ENCODE results near the gene NR2F1-AS1. TPM values are rescaled to one million over a fixed set of nuclear protein-coding genes. Genes with fewer than 3 reads are reported as not detected.

The NR2F1-AS1 gene
- total and polyA plus RNA-seq, 3 experiments from 2014 or later = not detected

DNA sequence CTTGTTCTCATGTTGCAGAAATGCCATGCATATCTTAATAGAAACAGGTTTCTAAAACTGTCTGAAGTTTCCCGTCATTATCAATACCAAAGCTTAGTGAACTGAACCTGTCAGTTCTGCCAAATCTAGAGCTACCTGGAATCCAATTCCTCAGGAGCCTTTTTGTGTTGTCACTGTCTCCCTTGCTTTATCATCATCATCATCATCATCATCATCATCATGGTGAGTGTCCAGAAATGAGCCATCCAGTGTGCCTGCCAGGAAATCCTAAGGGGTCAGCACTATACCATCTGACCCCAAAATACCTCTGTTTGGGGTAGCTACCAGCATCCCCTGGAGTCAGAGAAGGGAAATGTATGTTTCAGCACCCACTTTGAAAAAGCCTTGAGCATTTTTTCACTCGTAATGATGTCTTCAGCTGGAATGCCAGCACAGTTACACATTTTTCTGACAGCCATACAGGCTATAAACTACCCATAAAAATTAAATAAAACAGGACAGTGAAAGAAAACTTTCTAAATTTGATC is 150.3 kb downstream of the NR2F1-AS1 start:
- Histone ChIP-seq H3K4me3 (ENCODE audit: low read length) (no peak overlapping the region), H3K36me3 (ENCODE audit: insufficient read depth, low read length) (no peaks in the 10 kb centered on the region), H3K27ac (ENCODE audit: low read depth, low read length) (no peak overlapping the region), H3K9me3 (ENCODE audit: low read length) (no peaks in the 10 kb centered on the region), H3K27me3 (ENCODE audit: insufficient read depth, low read length, poor library complexity, severe bottlenecking) (no peaks in the 10 kb centered on the region), H3K4me1 (ENCODE audit: insufficient read depth, low read length) (no peaks in the 10 kb centered on the region)
- ChIA-PET POLR2A (no interaction called here), CTCF (no interaction called here)
- H3K36me3 Mint-ChIP-seq = no peaks in the 10 kb centered on the region
- H3K27me3 Mint-ChIP-seq = peaks cover 0 to 13% of the 10 kb centered on the region in 2 donors
- no peak overlapping the region for H3K4me3 Mint-ChIP-seq
- no peak for DNase-seq
- H3K9me3 Mint-ChIP-seq = peaks cover 0 to 3% (median 0%) of the 10 kb centered on the region in 5 donors
- H3K4me1 Mint-ChIP-seq = no peaks in the 10 kb centered on the region
- H3K27ac Mint-ChIP-seq = no peak overlapping the region

DNA sequence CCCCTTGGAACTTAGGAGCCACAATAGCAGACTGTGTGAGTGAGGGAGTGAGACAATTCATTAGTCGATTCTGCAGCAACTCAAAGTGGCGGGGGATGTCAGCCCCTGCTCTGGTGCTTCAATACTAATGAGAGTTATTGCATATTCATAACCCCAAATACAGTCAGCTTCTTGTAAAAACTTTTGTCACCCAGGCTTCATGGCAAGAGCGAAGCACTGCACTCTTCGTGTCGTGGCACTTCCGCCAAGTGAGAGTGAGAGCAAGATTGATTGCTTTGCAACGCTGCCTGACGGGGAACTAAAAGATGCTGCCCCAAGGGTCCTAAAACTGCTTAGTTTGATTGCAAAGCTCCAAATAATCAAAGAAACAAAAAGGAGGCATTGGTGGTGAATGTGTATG is 150.9 kb downstream of the NR2F1-AS1 start:
- ChIA-PET CTCF (no interaction called here), POLR2A (no interaction called here)
- Histone ChIP-seq H3K27me3 (ENCODE audit: insufficient read depth, low read length, poor library complexity, severe bottlenecking) (no peaks in the 10 kb centered on the region), H3K36me3 (ENCODE audit: insufficient read depth, low read length) (no peaks in the 10 kb centered on the region), H3K4me1 (ENCODE audit: insufficient read depth, low read length) (no peaks in the 10 kb centered on the region), H3K9me3 (ENCODE audit: low read length) (no peaks in the 10 kb centered on the region), H3K27ac (ENCODE audit: low read depth, low read length) (no peak overlapping the region), H3K4me3 (ENCODE audit: low read length) (no peak overlapping the region)
- Mint-ChIP-seq H3K27me3 (peaks cover 0 to 9% of the 10 kb centered on the region in 2 donors), H3K4me3 (no peak overlapping the region), H3K4me1 (no peaks in the 10 kb centered on the region), H3K9me3 (peaks cover 0 to 3% (median 0%) of the 10 kb centered on the region in 5 donors), H3K36me3 (no peaks in the 10 kb centered on the region), H3K27ac (peak overlapping the region in 1 of 8 donors; percentile 27)
- DNase-seq = no peak

DNA sequence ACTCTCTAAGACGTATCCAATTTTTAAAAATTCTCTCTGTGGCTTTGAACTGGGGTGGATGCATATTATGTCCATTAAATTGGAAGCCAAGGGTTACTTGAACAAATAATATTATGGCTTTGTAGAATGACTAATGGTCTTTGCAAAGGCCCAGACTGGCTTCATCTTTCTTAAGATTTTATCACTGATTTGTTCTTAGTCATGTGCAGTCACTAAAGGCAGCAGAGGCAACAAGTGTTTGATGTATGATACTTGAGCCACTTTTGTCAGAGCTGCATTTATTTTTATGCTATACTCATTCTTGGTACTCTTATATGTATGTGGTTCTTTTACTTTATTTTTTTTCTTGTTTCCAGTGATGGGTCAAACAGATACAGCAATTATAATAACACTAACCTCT is 152.2 kb downstream of the NR2F1-AS1 start:
- H3K27ac ChIP-seq (ENCODE audit: low read depth, low read length) = no peak overlapping the region
- no peaks in the 10 kb centered on the region for H3K36me3 ChIP-seq (ENCODE audit: insufficient read depth, low read length)
- H3K4me1 ChIP-seq (ENCODE audit: insufficient read depth, low read length) = no peaks in the 10 kb centered on the region
- POLR2A ChIA-PET = no interaction called here
- Mint-ChIP-seq H3K36me3 (no peaks in the 10 kb centered on the region), H3K27ac (no peak overlapping the region), H3K27me3 (peaks cover 0 to 9% of the 10 kb centered on the region in 2 donors), H3K9me3 (peaks cover 0 to 3% (median 0%) of the 10 kb centered on the region in 5 donors), H3K4me1 (no peaks in the 10 kb centered on the region), H3K4me3 (no peak overlapping the region)
- no peaks in the 10 kb centered on the region for H3K9me3 ChIP-seq (ENCODE audit: low read length)
- no peaks in the 10 kb centered on the region for H3K27me3 ChIP-seq (ENCODE audit: insufficient read depth, low read length, poor library complexity, severe bottlenecking)
- DNase-seq = no peak
- no peak overlapping the region for H3K4me3 ChIP-seq (ENCODE audit: low read length)
- CTCF ChIA-PET = no interaction called here

DNA sequence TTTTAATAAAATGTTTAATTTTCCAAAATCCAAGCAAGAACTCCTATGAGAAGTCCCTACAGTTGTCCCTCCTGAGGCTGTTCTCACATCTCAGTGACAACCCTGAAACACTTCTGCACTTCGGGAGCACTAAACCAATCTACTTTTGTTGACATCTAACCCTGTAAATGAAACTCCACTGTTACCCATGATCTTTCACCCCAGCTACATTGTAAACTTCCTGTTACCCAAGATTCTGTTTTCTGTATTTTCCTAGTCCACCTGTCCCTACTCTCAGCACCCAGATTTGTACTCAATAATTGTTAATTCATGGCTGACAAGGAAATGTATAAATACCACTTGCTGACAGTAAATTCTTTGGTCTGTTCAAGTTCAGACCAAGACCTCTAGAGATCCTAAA is 153.7 kb downstream of the NR2F1-AS1 start:
- Mint-ChIP-seq H3K4me1 (no peaks in the 10 kb centered on the region), H3K4me3 (no peak overlapping the region), H3K36me3 (no peaks in the 10 kb centered on the region), H3K9me3 (peaks cover 0 to 3% (median 0%) of the 10 kb centered on the region in 5 donors), H3K27ac (no peak overlapping the region), H3K27me3 (peaks cover 0 to 9% of the 10 kb centered on the region in 2 donors)
- H3K27ac ChIP-seq (ENCODE audit: low read depth, low read length) = no peak overlapping the region
- H3K4me3 ChIP-seq (ENCODE audit: low read length) = no peak overlapping the region
- H3K36me3 ChIP-seq (ENCODE audit: insufficient read depth, low read length) = no peaks in the 10 kb centered on the region
- CTCF ChIA-PET = no interaction called here
- no peaks in the 10 kb centered on the region for H3K9me3 ChIP-seq (ENCODE audit: low read length)
- no peaks in the 10 kb centered on the region for H3K27me3 ChIP-seq (ENCODE audit: insufficient read depth, low read length, poor library complexity, severe bottlenecking)
- POLR2A ChIA-PET = no interaction called here
- H3K4me1 ChIP-seq (ENCODE audit: insufficient read depth, low read length) = no peaks in the 10 kb centered on the region
- no peak for DNase-seq

DNA sequence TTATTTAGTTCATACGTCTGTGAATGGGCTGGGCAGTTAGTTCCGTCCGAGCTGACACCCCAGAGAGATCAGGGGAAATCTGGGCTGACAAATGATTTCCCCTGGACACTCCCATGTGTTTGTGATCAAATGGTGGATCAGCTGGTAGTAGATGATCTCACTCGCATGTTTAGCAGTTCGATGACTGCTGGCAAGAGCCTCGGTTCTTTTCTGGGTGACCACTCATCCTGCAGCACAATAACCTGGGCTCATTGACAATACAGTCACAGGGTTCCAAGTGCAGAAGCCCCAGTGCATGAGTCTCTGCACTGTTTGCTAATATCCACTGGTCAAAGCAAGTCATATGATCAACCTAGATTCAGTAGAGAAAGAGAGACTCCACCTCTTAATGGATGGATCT is 155.9 kb downstream of the NR2F1-AS1 start:
- Mint-ChIP-seq H3K27ac (no peak overlapping the region), H3K4me3 (no peak overlapping the region), H3K36me3 (no peaks in the 10 kb centered on the region), H3K27me3 (peaks cover 2 to 4% of the 10 kb centered on the region in 2 donors), H3K4me1 (no peaks in the 10 kb centered on the region), H3K9me3 (peaks cover 0 to 2% (median 0%) of the 10 kb centered on the region in 5 donors)
- DNase-seq = no peak
- Histone ChIP-seq H3K4me1 (ENCODE audit: insufficient read depth, low read length) (no peaks in the 10 kb centered on the region), H3K27ac (ENCODE audit: low read depth, low read length) (no peak overlapping the region), H3K36me3 (ENCODE audit: insufficient read depth, low read length) (no peaks in the 10 kb centered on the region), H3K4me3 (ENCODE audit: low read length) (no peak overlapping the region), H3K9me3 (ENCODE audit: low read length) (no peaks in the 10 kb centered on the region), H3K27me3 (ENCODE audit: insufficient read depth, low read length, poor library complexity, severe bottlenecking) (no peaks in the 10 kb centered on the region)
- ChIA-PET CTCF (no interaction called here), POLR2A (no interaction called here)

DNA sequence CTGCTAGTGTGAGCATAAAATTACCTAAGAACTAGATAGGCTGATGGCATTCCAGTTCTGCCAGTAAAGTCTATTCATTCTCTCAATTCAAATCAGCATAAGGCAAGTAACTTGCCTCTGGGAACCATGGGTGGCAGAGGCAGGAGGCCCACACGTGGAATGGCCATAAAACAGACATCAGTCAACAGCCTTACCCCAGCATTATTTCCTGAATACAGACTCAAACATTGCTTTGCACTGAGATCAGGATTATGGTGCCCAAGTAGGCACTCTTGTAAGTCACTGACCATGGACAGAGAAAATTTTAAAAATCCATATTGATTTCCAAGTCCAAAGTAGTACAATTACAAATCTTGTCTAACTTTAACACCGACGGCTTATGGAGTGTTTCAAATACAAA is 157.7 kb downstream of the NR2F1-AS1 start:
- no peak overlapping the region for H3K4me3 Mint-ChIP-seq
- Histone ChIP-seq H3K9me3 (ENCODE audit: low read length) (no peaks in the 10 kb centered on the region), H3K4me1 (ENCODE audit: insufficient read depth, low read length) (no peaks in the 10 kb centered on the region), H3K27ac (ENCODE audit: low read depth, low read length) (no peak overlapping the region), H3K36me3 (ENCODE audit: insufficient read depth, low read length) (no peaks in the 10 kb centered on the region), H3K27me3 (ENCODE audit: insufficient read depth, low read length, poor library complexity, severe bottlenecking) (no peaks in the 10 kb centered on the region), H3K4me3 (ENCODE audit: low read length) (no peak overlapping the region)
- DNase-seq = no peak
- H3K27ac Mint-ChIP-seq = no peak overlapping the region
- H3K27me3 Mint-ChIP-seq = peaks cover 4% of the 10 kb centered on the region in 2 donors
- no peaks in the 10 kb centered on the region for H3K36me3 Mint-ChIP-seq
- no peaks in the 10 kb centered on the region for H3K9me3 Mint-ChIP-seq
- POLR2A ChIA-PET = no interaction called here
- CTCF ChIA-PET = no interaction called here
- H3K4me1 Mint-ChIP-seq = no peaks in the 10 kb centered on the region

DNA sequence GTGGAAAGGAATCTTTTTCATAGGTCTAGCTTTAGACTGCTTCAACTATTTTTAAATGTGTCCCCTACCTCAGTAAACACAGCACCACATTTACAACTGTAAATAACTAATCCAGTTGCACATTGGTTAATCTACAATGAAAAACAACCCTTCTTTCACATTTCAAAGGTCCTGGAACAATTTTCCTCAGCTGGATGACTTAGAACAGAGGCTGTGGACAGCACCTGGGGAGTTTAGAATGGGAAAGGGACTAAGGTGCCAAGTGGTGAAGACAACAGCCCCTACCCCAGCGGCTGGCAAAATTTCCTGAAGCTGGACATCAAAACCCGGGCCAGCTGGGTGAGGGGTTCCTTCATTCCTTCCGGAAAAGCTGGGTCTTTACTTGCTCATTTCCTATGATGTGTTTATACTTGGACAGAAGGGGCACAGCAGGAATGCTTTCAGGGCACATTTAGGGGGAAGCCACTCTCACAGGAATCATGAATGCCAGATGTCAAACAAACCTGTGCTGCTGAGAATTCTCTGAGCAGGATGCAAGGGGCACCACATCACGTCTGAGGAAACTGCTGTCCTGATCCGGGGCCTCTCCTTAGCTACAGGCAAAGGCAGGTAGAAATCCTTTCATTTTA is 158.3 kb downstream of the NR2F1-AS1 start:
- no peaks in the 10 kb centered on the region for H3K36me3 ChIP-seq (ENCODE audit: insufficient read depth, low read length)
- H3K27me3 ChIP-seq (ENCODE audit: insufficient read depth, low read length, poor library complexity, severe bottlenecking) = no peaks in the 10 kb centered on the region
- no peaks in the 10 kb centered on the region for H3K9me3 ChIP-seq (ENCODE audit: low read length)
- Mint-ChIP-seq H3K9me3 (no peaks in the 10 kb centered on the region), H3K27me3 (peaks cover 4% of the 10 kb centered on the region in 2 donors), H3K27ac (no peak overlapping the region), H3K36me3 (no peaks in the 10 kb centered on the region), H3K4me1 (no peaks in the 10 kb centered on the region), H3K4me3 (no peak overlapping the region)
- no peak overlapping the region for H3K4me3 ChIP-seq (ENCODE audit: low read length)
- H3K4me1 ChIP-seq (ENCODE audit: insufficient read depth, low read length) = no peaks in the 10 kb centered on the region
- DNase-seq = no peak
- CTCF ChIA-PET = no interaction called here
- H3K27ac ChIP-seq (ENCODE audit: low read depth, low read length) = no peak overlapping the region
- POLR2A ChIA-PET = no interaction called here

DNA sequence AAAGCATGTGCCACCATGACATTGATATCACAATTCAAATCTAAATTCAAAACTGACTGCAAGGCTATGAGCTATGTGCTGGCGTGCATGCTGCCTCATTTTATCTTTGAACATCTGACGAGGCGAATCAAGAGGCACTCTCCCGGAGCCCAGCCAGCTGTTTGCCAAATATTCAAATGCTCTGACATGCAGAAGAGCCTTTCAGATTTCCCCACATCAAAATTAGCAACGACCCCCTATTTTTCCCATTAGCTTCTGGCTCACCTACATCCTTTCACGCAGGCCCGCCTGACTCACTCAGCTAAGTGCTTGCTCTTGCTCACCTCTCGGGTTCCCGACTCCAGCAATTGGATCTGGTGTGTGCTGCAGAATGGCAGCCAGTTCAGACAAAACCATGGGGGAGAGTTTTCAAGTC is 159.0 kb downstream of the NR2F1-AS1 start:
- POLR2A ChIA-PET = no interaction called here
- Histone ChIP-seq H3K4me1 (ENCODE audit: insufficient read depth, low read length) (no peaks in the 10 kb centered on the region), H3K4me3 (ENCODE audit: low read length) (no peak overlapping the region), H3K9me3 (ENCODE audit: low read length) (no peaks in the 10 kb centered on the region), H3K36me3 (ENCODE audit: insufficient read depth, low read length) (no peaks in the 10 kb centered on the region), H3K27ac (ENCODE audit: low read depth, low read length) (no peak overlapping the region), H3K27me3 (ENCODE audit: insufficient read depth, low read length, poor library complexity, severe bottlenecking) (no peaks in the 10 kb centered on the region)
- no peaks in the 10 kb centered on the region for H3K36me3 Mint-ChIP-seq
- no peaks in the 10 kb centered on the region for H3K4me1 Mint-ChIP-seq
- DNase-seq = no peak
- H3K27me3 Mint-ChIP-seq = peaks cover 0 to 4% of the 10 kb centered on the region in 2 donors
- CTCF ChIA-PET = no interaction called here
- no peak overlapping the region for H3K4me3 Mint-ChIP-seq
- no peak overlapping the region for H3K27ac Mint-ChIP-seq
- H3K9me3 Mint-ChIP-seq = no peaks in the 10 kb centered on the region
